Hematopoietic multipotent progenitor cell treated with erythropoietin and hydrocortisone succinate and interleukin-3 and kit ligand, for 8 days (in vitro differentiated cells): Measurements from ENCODE around the gene CHMP4A.

Experiments used
- DNase-seq: peaks from one replicate; pipeline ENCODE4 v3.0.0-alpha.2; 2015

Gene CHMP4A

GRCh38 chr14:24212924-24213865, at the start of gene CHMP4A:
Gene CHMP4A, minus strand, starts transcription at chr14:24213488. Its CDS starts 49 bp downstream, at chr14:24213439.
- peak; percentile 99 for DNase-seq

DNA sequence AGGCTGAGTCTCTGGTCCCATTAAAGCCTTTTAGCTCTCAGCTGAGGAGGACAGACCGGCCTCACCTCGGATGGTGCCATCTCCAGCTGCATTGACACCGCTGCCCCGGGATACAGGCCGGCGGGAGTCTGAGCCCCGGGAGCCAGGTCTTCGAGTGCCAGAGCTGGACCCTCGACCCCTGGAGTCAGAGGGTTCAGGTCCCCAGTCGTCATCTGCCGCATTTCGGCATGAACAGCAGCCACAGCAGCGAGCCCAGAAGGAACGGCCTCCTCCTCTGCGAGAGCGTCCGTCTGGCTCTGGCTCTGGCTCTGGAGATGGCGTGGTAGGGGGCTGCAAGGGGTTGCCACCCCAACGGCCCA, 48.7 kb upstream of the CHMP4A start:
- no peak for DNase-seq

- no peak for DNase-seq
Observed at GRCh38 chr14:24261256-24261968, 48.1 kb upstream of the CHMP4A start.

DNA sequence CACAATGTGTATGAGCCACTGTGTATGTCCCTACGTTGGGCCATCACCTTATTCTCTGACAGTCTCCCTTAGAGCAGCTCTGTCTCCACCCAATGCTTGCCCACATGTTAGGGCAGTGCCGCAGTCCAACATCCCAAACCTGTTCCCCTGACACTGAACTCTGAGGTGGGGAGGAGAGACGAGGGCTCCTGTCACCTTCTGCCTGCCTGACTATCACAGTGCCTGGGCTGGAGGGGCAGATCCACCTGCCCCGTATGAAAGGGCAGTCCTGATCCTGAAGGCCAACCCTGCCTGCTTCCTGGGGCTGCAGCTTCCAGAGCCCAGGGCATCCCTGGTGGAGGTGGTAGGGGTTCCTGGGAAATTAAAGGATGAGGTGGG, 47.5 kb upstream of the CHMP4A start:
- DNase-seq: no peak

DNA sequence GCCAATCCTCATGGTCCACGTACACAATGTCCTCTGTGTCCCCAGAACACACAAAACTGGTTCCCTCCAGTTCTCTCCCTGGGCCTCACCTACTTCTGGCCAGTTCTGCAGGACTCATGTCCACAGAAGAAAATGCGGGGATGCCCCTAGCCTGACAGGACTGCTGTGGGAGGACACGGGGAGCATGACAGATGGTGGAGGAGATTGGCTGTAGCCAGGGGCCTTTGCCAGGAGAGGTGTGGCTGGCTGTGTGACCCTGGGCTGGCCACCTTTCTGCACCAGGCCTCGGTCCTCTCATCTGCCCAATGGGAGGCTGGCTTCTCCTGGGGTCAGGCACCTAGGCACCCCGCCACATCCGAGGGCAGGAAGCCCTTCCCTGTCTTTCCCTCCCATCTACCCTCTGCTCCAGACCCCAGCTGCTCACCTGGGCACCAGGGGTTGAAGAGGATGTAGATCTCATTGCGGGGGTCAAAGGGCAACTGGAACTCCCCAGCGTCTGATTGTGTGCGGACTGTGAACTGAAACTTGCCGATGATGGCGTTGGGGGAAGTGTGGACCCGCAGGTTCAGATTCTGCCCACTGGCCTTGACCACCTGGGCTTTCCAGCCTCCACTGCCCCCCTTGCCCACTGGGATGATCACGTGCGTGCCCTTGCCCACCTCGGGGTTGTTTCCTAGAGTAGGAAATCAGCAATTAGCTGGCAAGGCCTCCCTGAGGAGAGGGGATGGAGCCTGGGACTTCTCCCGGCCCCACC, 46.9 kb upstream of the CHMP4A start:
- DNase-seq: no peak

- no peak for DNase-seq
Observed at GRCh38 chr14:24259282-24260025, 46.2 kb upstream of the CHMP4A start.

- DNase-seq: no peak
Observed at GRCh38 chr14:24258548-24259265, 45.4 kb upstream of the CHMP4A start.

GRCh38 chr14:24258119-24258518, 44.8 kb upstream of the CHMP4A start:
- DNase-seq: no peak

DNA sequence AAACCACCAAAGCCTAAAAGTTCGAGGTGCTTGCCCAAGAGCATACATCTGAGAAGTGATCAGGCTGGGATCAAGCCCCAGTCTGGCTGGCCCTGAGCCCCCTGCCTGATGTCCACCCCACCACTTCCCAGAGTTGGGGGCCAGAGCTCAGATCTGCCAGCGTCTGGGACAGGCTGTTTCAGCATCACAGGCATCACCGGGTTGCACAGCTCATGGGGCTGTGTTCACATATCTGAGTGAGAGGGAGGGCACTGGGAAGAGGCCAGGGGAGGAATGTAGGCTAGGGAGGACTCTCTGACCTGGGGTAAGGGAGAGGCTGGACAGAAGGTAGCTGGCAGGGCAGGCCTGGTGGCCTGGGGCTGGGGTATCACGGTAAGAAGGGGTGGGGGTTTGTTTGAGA, 43.7 kb upstream of the CHMP4A start:
- DNase-seq: no peak

- DNase-seq: peak; percentile 91
Observed at GRCh38 chr14:24255931-24256711, 42.8 kb upstream of the CHMP4A start.

DNA sequence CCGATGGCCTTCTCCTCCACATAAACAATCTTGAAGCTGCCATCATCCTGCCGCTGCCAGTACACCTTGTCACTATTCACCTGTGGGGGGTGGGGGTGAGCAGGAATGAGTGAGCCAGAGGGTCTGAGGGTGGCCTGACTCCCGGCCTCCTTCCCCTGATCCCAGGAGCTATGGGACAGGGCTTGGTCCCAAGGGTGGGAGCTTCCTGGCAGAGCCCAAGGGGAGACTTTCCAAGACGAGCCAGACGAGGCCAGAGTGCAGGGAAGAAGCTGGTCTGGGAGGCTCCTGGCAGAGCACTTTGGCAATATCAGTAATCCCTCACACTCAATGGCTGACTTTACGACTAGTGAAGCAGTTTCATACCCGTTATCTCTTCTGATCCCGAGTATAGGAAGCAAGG, 42.1 kb upstream of the CHMP4A start:
- no peak for DNase-seq

DNA sequence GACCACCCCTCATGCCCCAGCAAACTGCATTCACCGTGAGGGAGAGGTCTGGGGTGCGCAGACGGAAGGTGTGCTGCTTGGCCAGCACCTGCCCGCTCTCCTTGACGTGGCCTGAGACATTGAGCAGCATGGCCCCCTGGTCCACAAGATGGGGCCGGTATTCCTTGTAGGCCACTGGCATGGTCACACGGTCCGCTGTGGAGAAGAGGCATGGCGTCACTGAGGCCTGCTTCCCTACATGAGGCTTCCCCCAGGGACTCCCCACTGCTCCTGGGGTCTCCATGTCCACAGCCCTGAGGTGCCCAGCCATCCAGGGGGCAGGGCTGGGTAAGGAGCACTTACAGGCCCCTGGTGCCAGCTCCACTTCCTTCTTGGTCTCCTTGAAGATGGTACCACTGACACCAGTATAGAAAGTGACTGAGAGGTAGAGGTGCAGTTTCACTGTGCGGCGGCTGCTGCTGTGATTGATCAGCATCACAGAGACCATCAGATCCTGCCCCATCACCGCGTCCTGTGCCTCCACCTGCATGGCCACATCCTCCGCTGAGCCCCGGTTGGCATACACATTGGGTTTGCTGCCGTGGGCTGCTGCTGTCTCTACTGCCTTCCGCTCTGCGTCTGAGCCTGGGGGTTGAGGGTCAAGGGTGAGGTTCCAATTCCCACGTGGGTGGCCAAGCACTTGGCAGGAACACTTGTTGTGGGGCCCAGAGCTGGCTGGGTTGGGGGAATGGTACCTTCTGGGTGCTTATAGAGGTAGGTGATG, 41.5 kb upstream of the CHMP4A start:
- DNase-seq: no peak

DNA sequence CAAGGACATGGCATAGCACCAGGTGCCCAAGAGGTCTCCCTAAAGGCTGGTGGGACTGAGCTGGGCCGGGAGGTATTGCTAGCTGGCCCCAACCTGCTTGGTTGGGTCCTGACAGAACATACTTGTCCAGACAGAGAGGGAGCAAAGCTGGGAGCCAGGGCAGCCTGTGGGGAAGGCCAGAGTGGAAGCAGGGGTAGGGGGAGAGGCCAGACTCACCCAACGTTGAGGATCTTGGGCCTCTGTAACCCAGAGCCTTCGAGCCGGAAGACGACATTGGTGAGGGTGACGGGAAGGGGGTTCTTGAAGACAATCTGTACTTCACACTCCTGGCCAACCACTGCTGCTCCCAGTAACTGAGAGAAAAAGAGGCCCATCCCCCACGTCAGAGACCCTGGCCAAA, 40.6 kb upstream of the CHMP4A start:
- DNase-seq: no peak

DNA sequence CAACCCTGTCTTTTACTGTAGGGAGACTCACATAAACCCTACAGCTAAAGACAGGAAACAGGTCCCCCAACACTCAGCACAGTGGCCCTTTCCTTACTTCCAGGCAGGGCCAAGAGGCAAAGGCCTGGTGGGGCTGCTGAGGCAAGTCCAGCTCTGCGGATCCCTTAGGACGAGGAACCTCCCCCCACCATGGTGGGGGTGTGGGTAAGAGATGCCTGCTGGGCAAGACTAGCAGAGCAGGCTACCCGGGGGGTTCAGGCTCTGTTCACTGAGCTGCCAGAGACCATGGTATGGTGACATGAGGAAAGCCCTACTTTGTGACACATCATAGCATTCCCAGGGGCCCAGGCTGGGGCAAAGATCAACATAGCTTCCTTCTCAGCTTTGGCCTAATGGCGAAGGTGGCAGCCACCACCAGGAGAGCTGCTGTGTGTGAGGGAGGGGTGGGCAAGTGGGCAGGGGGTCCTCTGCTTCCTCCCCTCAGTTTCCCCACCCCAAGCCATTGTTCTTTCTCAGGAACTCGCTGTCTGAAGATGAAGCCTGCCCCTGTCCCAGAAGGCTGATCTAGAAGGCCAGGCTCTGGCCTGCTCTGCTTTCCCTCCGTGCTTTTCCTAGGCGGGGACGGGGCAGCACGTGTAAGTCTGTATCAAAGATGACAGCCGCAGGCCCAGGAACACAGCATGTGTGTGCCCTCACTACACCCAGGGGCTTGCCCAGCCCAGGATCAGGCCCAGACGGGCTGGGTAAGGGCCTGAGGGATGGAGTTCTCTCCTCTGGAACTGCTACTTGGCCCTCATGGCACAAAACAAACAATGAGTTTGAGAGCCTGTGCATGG, 39.2 kb upstream of the CHMP4A start:
- DNase-seq: no peak

- no peak for DNase-seq
Observed at GRCh38 chr14:24251880-24252288, 38.6 kb upstream of the CHMP4A start.

DNA sequence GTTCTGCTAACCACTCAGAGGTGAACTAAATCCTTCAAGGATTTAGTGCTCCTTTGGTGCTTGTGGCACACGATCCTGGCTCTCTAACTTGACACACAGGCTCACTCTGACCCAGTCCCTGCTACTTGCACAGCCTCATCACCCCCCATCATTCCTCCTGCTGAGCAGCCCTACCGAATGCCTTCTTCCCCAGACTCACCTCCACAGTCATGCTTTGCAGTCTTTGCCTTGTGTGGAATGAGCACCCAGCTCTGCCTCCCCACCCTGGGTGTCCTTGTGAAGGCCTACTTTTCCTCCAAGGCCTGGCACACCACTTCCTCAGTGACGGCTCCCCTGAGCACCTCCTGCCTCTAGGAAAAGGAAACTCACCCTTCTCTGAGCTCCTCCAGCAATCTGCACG, 37.1 kb upstream of the CHMP4A start:
- DNase-seq: no peak

DNA sequence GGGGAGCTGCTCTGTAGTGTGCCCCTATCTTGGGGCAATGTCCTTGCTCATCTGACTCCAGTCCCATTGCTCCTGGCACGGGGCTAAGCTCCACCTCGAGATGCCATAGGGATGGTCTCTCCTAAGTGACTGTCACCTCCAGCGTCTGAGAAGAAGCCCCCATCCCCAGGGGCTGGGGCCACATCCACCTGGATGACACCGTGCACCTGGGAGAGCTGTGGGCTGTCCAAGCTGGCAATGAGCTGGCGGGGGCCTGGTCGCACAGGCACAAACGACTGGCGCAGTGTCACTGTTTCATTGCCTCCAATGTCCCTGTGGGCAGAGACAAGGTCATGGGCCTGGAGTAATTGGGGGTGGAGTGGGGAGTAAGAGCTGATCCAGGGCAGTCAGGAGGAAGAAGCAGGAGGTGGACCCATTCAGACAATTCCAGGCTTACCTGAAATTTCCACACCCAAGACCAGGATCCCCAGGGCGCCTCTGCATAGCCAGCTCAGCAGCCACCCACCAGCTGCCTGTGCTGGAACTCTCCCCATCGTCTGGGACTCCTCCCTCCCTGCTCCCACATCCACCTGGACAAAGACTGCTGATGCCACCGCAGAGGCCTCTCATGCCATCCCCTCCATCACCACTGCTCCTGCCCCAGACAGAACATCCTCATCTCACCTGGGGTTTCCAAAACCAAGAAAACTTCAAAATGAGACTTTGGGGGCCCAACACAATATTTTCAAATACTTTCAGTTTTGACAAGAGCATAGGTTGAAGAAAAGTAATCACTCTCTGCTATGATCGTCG, 36.1 kb upstream of the CHMP4A start:
- DNase-seq: no peak

DNA sequence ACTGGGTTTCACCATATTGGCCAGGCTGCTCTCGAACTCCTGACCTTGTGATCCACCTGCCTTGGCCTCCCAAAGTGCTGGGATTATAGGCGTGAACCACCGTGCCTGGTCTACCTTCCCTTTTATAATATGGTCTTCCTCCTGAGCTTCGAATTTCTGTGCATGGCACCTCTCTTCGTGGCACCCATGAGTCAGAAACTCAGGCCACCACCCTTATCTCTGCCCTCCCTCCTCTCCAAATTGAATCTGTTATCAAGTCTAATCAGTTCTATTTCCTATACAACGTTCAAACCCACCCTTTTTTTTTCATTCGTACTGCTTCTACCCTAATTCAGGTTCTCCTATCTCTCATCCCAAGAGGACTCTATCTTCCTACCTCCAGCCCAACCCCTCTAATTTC, 34.1 kb upstream of the CHMP4A start:
- DNase-seq: peak; percentile 69

GRCh38 chr14:24246765-24247212, 33.5 kb upstream of the CHMP4A start:
- peak; percentile 22 for DNase-seq
